GM19035 (cell line): ENCODE data around the gene METTL21A.
"Not testable (repeated sequence)": the region's sequence is repeated elsewhere in the genome, so short reads cannot be mapped to it uniquely, and the experiment has no call there.

Experiments used
- ATAC-seq: cut with Tn5 transposase; IDR thresholded peaks from one replicate; pipeline ENCODE4 v1.9.1; 2021; ENCODE audit not compliant: unreplicated experiment

METTL21A gene

DNA sequence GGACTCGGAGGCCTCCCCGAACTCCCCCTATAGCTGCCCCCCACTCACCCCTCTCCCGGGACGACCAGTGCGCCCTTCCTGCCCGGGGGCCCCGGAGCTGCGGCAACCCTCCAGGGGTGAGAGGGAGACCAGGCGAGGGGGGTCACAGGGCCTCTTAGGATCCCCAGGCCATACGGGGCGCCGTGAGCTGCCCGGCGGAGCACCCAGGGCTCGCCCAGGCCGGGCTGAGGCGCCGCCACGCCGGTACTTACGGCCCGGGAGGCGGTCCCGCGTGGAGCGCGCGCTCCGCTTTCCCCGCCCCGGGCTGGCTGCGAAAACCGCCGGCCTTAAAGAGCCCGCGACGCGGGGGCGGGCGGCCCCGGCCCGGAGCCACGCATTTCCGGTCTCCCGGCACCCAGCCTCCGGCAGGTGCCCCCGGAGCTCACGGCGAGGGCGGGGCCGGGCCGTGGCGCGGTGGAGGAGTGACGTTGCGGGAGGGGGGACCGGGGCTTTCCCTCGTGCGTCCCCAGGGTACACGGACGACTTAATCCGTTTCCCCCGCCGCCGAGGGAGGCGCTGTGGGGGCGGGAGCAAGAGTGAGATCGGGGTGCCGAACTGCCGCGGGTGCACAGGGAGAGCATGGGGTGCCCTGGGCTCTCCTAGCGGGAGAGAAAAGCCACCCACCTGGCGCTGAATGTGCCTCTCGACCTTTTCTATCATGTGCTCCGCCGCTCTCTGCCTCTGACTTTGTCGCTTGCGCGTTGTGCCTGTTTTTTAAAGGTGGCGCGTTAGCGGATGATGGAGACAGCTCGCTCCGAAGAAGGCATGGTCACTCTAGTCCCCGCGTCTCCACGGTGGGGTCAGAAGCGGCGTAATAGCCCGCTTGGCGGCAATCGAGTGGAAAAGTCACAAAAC, at the start of gene METTL21A:
Gene METTL21A, minus strand, starts transcription at position 381 of the 894 bp plus-strand sequence. CDS start 1,019 bp downstream, outside the sequence.
- peak; percentile 65 for ATAC-seq

DNA sequence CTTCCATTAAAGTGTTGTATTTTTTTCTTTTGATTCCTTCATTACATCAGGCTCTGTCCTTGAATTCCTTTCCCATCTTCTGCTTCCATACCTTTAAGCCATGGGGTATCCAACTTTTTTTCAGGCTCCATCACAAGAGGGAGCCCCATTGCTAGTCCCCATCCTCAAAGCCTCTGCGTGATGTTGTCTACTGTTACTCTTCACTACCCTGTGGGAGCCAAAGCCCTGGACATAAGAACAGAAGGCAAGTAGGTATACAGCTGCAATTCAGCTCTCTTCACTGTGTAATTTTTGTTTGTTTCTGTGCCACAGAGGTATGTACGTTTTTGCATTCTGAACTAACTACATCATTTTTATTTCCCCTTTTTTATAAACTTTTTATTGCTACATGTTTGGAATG, 49.6 kb upstream of the METTL21A start:
- no peak for ATAC-seq

DNA sequence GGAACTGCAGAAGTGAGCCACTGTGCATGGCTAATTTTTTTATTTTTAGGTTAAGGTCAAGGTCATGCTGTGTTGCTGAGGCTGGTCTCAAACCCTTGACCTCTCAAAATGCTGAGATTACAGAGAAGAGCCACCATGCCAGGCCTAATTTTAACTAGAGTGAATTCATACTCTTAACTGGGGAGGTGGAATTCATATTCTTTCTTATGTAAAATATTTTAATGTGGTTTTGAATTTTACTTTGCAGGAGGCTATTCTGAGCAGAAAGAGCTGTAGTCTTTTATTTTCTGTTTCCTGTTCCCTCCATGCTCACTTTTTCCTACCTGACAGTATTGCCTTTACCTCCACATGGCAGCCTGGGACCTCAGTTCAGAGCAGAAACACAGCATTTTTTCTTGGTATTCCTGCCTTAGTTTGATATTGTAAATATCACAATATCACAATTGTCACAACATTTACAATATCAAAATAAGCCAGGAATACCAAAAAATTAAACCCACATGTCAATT, 49.1 kb upstream of the METTL21A start:
- no peak for ATAC-seq

DNA sequence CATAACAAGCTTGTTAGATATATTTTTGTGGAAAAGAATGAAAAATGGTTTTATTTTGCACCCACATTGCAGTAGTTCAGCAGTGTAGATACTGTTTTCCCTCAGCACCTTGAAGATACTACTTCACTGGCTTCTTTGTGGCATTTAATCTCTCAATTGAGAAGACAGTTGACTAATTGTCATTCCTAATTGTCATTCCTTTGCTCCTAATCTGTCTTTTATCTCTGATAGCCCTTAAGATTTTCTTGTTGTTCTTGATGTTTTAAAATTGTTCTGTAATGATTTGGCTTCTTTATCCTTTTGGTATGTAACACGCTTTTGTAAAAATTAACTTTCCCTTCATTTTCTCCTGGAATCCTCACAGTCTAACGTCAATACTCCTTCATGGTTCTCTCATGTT, 48.2 kb upstream of the METTL21A start:
- ATAC-seq = no peak

DNA sequence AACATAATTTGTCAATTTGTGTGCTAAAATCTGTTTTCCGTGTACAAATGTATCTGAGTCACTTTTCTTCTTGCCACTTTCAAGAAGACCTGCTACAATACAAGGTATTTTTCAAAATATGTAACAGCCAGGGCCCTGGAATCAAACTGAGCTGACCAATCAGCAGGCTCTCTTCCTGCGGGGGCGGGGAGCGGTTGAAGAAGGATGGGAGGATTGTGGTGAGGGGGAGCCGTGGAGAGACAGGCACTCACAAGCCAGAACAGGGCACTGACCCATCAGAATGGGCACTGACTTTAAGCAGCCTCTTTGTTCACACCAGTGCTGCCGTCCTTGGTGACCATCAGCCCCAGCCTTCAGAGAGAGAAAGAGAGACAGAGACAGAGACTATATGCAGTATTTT, 45.7 kb upstream of the METTL21A start:
- ATAC-seq = no peak

DNA sequence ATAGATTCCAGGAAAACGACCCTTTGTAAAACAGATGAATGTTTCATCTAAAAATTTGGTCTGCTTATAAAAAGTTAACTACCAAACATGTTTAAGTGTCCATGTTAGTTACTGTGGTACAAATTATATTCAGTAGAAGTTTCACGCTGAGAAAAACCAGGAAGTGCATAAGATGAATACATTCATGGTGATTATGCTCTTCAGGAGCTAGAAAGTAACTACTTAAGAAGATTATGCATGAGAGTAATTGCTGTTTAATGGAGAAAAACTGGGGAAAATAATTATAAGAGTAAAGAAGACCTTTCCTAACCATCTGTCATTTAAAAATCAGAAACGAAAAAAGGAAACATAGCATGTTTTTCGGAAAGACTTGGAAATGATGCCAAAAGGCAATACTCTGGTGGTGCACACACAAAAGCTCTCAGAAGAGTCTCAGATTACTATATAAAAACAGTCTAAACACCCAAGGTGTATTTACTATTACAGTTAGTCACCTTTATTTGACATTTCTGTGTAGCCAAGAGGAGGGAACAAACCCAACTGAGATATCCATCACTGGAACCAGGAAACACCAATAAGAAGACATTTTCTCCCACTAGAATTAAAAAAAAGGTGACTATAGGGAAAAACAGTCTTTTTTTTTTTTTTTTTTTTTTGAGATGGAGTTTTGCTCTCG, 38.8 kb upstream of the METTL21A start:
- no peak for ATAC-seq

DNA sequence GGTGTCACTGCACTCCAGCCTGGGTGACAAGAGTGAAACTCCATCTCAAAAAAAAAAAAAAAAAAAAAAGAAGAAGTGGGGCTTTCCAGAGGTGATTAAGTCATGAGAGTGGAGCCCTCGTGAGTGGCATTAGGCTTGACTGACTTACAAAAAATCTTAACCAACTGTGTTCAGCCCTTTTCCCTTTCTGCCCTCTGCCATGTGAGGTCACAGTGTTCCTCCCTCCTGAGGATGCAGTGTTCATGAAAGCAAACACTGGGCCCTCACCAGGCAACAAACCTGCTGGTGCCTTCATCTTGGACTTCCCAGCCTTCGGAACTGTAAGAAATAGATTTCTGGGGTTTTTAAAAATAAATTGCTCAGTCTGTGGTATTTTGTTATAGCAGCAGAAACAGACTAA, 37.0 kb upstream of the METTL21A start:
- ATAC-seq = peak; percentile 81

DNA sequence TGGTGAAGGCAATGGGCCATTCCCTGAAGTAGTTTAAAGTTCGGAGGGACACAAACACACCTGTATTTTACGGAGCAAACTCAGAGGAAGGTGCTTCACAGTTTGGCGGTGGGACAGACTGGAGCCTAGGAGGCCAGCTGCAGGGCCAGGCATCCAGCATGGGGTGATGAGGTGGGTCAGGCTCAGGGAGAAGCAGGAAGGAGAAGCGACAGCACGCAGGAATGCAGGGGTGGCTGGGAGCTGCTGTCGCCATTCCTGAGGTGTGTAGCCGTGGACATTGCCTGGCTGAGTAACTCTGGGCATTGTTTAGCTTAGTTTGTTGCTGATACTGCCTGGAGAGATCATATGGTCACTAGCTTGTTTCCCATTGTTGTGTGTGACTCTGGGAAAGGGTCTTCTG, 35.8 kb upstream of the METTL21A start:
- no peak for ATAC-seq

DNA sequence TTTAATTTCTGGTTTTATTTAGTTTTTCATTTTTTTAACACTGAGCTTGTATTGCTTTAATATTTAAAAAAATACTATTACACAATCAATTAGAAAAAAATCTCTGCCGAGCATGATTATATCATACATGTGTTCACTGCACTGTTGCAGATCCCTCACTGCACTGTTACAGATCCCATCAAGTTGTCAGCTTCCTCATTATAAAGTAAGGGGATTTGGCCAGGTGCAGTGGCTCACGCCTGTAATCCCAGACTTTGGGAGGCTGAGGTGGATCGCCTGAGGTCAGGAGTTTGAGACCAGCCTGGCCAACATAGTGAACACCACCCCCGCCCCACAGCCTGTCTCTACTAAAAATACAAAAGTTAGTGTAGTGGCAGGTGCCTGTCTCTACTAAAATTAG, 33.0 kb upstream of the METTL21A start:
- ATAC-seq = no peak

DNA sequence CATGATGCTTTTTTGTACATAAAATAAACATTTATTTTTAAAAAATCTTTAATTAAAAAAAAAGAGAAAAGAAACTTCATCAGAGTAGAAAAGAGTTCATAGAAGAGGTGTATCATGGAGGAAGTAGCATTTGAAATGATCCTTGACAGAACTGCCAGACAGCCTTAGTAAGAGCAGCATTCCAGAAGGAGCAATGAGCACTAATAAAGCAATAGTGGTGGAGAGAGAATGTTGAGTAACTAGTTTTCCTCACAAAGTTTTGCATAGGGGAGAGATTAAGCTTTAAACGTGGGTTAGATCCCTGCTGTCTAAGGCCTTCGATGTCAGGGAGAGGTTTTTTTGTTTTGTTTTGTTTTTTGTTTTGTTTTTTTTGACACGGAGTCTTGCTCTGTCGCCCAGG, 29.8 kb upstream of the METTL21A start:
- ATAC-seq = no peak

DNA sequence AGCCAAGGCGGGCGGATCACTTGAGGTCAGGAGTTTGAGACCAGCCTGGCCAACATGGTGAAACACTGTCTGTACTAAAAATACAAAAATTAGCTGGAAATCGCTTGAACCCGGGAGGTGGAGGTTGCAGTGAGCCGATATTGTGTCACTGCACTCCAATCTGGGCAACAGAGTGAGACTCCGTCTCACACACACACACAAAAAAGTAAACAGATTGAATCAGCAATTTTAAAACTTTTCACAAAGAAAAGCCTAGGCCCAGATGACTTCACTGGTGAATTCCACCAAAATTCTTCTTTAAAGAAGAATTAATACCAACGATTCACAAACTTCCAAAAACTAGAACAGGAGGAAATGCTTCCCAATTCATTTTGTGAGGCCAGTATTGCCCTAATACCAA, 21.4 kb upstream of the METTL21A start:
- not testable (repeated sequence) for ATAC-seq

DNA sequence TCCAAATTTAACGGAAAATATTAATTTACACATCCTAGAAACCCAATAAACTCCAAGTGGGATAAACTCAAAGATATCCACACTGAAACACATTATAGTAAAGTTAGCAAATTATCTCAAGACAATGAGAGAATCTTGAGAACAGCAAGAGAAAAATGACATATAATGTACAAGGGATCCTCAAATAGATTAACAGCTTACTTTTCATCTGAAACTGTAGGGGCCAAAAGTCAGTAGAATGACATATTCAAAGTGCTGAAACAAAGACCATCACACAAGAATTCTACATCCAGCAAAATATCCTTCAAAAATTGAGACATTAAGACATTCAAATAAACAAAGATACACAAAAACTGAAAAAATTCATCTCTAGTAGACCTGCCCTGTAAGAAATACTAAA, 18.7 kb upstream of the METTL21A start:
- ATAC-seq = no peak

DNA sequence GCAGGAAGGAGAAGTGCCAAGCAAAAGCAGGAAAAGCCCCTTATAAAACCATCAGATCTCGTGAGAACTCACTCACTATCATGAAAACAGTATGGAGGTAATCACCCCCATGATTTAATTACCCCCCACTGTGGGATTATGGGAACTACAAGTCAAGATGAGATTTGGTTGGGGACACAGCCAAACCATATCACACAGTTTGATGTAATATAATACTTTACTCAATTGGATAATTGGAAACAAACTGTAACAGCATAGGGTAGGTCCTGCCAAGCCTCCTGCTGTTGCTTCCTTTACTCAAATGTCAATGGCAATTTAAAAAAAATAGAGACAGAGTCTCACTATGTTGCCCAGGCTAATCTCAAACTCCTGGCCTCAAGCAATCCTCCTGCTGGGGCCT, 15.5 kb upstream of the METTL21A start:
- no peak for ATAC-seq

DNA sequence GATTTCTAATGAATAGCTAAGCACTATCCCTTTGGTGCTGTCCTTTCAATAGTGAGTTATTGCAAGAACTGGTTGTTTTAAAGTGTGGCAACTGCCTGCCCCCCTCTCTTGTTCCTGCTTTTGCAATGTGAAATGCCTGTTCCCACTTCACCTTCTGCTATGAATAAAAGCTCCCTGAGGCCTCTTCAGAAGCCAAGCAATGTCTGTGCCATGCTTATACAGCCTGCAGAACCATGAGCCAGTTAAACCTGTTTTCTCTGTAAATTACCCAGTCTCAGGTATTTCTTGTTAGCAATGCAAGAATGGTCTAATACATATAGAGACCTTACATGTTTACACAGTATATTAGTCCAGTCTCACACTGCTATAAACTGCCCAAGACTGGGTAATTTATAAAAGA, 15.0 kb upstream of the METTL21A start:
- no peak for ATAC-seq

DNA sequence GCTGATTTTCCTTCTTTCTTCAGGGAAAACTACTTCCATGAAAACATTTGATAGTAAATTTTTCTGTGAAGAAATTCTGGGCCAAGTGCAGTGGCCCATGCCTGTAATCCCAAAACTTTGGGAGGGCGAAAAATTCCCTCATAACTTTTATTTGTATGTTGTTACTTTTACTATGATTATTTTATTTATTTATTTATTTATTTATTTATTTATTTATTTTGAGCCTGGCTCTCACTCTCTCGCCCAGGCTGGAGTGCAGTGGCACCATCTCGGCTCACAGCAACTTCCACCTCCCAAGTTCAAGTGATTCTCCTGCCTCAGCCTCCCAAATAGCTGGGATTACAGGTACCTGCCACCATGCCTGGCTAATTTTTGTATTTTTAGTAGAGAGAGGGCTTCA, 14.1 kb upstream of the METTL21A start:
- ATAC-seq = not testable (repeated sequence)

DNA sequence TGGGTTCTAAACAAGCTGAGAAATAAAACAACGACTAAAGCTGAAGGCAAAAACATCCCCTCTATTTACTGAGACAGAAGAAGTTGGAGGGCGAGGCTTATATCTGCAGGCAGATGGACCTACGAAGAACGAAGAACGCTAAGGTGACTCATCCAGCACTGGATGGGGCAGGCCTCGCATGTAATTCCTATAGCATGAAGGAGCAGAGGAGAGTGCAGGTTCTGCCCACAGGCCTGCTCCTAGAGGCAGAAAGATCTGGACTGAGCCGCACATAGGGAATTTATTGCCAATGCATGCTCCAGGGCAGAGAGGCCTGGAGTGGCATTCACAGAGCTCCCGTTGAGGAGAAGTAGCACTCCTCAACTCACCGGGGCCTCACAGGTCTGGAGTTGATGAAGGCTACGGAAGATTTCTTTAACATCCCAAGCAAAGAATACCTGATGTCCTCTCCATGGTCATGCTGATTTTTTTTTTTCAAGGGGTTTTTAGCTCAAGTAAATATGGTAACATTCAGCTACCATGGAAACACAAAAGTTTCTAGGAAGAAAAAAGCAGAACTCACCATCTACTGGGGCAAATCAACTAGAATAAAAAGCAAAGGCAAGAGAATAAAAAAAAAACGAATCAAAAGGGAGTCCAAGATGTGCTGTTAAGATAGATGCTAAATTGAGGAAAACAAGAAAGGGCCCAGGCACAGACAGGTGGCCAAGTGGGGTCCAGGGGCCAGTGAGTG, 10.4 kb upstream of the METTL21A start:
- no peak for ATAC-seq

DNA sequence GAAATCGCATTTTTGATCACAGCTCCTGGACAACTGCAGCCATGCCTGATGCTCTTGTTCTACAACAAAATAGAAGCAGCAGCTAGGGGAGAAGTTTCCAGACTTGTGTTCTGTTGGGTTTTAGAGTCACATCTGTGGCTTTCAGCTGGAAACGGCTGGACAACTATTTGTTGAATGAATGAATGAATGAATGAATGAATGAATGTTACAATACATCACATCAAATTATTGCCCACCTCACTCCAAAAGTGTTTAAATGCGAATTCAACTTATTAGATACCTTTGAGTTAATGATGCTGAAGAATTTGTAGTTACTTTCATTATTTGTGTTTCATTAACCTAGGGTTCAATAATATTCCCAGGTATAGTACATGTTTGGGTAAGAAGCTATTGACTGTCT, 8.5 kb upstream of the METTL21A start:
- no peak for ATAC-seq

DNA sequence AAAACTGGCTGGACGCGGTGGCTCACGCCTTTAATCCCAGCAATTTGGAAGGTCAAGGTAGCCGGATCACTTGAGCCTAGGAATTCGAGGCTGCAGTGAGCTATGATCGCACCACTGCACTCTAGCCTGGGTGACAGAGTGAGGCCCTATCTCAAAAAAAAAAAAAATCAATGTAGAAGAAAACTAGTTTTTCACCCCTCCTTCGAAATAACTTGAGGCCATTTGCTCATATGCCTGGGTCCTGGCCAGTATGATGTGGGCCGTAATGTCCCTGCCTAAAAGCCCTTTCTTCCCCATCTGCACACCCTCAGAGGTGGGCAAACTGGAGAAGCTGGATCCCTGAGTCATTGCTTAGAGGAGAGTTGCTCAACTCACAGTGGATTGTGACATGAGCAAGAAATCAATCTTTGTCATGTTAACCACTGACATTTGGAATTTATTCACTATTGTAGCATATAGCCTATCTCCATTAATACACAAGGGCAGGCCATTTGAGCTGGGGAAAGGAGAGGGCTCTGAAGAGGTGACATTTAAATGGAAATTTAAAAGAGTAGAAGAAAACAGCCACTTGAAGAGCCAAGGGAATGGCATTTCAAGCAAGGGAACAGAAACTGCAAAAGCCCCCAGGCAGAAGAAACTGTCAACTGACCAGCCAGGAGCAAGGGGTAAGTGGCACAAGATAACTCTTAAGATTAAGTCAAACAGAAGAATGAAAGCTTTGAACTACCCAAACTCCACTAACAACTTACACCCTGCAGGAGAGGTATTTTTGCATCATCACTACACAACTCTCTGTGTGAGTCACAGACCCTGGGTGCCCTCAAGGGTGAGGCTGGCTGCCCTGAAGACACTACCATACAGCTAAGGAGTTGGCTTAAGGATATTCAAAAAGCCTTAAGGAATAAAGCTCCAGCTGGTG, 7.6 kb upstream of the METTL21A start:
- no peak for ATAC-seq

DNA sequence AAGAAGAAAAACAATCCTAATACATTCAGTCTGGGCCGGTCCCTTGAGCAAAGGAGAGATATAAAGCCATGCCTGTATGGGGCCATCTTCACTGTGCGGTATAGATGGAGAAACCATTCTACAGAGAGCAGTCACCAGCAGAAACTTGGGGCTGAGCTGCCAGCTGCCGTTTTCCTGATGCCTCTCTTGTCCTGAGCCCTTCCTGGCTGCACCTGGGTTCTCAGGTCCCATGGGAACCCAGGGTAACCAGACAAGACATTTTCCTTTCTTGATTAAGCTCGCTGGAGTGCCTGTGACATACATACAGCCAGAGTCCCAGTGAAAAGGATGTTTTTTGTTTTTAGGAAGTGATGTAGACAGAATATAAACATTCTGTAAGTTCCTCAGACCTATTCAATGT, 5.3 kb upstream of the METTL21A start:
- no peak for ATAC-seq

DNA sequence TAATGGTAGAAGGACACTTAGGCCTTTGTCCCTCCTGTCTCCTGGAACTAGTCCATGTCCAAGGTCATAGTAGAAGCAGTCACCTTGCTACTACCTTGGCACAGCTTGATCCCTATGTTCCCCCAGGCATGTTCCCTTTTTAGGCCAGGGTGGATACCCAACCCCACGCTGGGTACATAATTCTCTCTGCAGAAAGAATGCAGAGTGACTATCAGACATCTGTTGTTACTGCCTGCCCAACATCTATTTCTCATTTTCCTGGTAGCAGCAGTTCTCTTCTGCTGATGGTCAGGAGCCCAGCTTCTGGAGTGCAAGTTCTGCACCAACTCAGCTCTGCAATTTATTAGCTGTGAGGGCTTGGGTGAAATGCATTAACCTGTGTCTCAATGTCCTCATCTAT, 4.4 kb upstream of the METTL21A start:
- no peak for ATAC-seq
